DOHH2 (cell line): Measurements from ENCODE around the gene KRTAP4-5.

Experiments
- EZH2phosphoT487 ChIP-seq: fragments of 200-600 bp; sonication (generic); IDR thresholded peaks from 2 replicates; pipeline ENCODE4 v1.6.1; 2017; ENCODE audit warnings: borderline replicate concordance, mild to moderate bottlenecking, antibody characterized with exemption, low read length, moderate library complexity, mixed read lengths
- TF ChIP-seq, protein P1 (sequence below): fragments of 200-600 bp; sonication (generic); IDR thresholded peaks from one replicate; pipeline ENCODE4 v1.5.1; 2014; ENCODE audit warnings: antibody characterized with exemption, mild to moderate bottlenecking, low read depth, low read length; ENCODE audit not compliant: poor library complexity, severe bottlenecking

DNA sequence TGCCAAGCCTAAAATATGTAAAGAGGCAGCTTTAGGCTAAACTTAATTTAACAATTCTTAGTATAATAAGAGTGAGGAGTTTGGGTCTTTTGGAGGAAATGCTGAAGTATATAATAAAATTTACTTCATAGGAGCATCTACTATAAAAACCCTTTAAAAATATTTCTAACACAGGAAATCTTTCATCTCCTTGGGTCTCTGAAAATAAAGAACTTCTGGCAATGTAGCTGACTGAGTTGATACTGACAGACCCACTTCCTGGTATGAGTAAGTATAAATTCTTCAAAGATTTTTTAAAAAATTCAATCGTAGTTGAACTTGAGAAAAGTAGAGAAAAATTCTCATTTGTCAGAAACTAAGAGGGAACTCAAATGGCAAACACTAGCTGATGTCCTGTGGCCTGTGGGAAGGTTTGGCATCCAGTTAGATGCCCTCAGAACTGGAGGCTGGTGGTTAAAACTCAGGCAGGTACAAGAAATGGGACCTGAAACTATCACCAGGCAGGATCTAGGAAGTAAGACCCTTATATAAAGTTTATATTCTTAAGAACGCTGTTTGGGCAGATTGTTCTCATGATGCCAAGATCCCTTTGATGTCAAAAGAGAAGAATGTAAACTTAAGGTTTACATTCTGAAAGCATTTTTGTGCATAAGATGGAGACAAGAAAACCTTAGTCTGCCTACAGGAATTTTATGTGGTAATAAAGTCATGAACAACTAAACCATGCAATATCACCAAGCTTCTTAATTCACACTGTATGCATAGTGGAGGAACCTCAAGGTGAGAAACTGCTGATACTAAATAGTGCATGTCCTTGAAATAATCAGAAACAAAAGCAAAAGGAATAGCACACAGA, 15.5 kb downstream of the KRTAP4-5 start:
- TF ChIP-seq, protein P1, sequence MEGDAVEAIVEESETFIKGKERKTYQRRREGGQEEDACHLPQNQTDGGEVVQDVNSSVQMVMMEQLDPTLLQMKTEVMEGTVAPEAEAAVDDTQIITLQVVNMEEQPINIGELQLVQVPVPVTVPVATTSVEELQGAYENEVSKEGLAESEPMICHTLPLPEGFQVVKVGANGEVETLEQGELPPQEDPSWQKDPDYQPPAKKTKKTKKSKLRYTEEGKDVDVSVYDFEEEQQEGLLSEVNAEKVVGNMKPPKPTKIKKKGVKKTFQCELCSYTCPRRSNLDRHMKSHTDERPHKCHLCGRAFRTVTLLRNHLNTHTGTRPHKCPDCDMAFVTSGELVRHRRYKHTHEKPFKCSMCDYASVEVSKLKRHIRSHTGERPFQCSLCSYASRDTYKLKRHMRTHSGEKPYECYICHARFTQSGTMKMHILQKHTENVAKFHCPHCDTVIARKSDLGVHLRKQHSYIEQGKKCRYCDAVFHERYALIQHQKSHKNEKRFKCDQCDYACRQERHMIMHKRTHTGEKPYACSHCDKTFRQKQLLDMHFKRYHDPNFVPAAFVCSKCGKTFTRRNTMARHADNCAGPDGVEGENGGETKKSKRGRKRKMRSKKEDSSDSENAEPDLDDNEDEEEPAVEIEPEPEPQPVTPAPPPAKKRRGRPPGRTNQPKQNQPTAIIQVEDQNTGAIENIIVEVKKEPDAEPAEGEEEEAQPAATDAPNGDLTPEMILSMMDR, result no peak
- no peak for TF ChIP-seq EZH2phosphoT487
